ENCODE measurements around the gene RABGAP1. TPM values are rescaled to one million over a fixed set of nuclear protein-coding genes. Genes with fewer than 3 reads are reported as not detected.

The RABGAP1 gene
- total RNA-seq, 4 donors from 2014 or later: 38.3 to 78.3 (median 48.5) TPM

- no peak for TF ChIP-seq CTCF (IDR thresholded peaks at IDR 0.05)
- no peak for DNase-seq (ENCODE audit: low spot score)
These were observed 4.4 kb downstream of the RABGAP1 start for GRCh38 chr9:122944960-122945888.

GRCh38 chr9:122946461-122947005, 5.7 kb downstream of the RABGAP1 start:
- ATAC-seq (ENCODE audit: low FRiP score) (no peak), DNase-seq (ENCODE audit: low spot score) (no peak)
- TF ChIP-seq CTCF (IDR thresholded peaks at IDR 0.05): no peak

More at GRCh38 chr9:122944960-122945888, 4.4 kb downstream of the RABGAP1 start:
- no peak for ATAC-seq (ENCODE audit: low FRiP score)

GRCh38 chr9:122948313-122948712, 7.5 kb downstream of the RABGAP1 start:
- TF ChIP-seq CTCF (IDR thresholded peaks at IDR 0.05): no peak
- no peak for DNase-seq (ENCODE audit: low spot score)
- ATAC-seq (ENCODE audit: low FRiP score): no peak

- TF ChIP-seq CTCF (IDR thresholded peaks at IDR 0.05): no peak
These were observed 8.9 kb downstream of the RABGAP1 start for GRCh38 chr9:122949696-122950095.

GRCh38 chr9:122950263-122950662, 9.4 kb downstream of the RABGAP1 start:
- DNase-seq (ENCODE audit: low spot score) (no peak), ATAC-seq (ENCODE audit: low FRiP score) (no peak)
- no peak for TF ChIP-seq CTCF (IDR thresholded peaks at IDR 0.05)

More at GRCh38 chr9:122949696-122950095, 8.9 kb downstream of the RABGAP1 start:
- DNase-seq (ENCODE audit: low spot score) (no peak), ATAC-seq (ENCODE audit: low FRiP score) (no peak)

- no peak for ATAC-seq (ENCODE audit: low FRiP score)
- no peak for DNase-seq (ENCODE audit: low spot score)
These were observed 10.2 kb downstream of the RABGAP1 start for GRCh38 chr9:122951056-122951455.

More at GRCh38 chr9:122951056-122951455, 10.2 kb downstream of the RABGAP1 start:
- TF ChIP-seq CTCF (IDR thresholded peaks at IDR 0.05): no peak
